ENCODE data around the gene SLC41A3.

DNA sequence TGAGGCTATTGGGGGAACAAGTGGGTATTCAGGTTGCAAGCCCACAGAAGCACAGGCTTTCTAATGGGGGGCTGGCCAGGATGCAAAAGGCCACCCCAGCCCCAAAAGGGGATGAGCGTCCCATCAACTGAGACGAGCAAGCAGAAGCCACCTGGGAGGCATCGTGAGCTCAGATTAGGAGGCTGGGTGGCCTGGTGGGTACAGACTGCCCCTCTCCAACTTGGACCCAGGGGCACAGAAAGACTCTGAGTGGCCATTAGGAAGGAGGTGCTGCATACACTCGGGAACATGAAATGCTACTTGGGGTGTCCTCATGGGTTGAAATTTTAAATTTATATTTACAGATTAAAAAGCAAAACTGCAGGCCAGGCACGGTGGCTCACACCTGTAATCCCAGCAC, 29.1 kb downstream of the SLC41A3 start:
- TF ChIP-seq, protein P1, sequence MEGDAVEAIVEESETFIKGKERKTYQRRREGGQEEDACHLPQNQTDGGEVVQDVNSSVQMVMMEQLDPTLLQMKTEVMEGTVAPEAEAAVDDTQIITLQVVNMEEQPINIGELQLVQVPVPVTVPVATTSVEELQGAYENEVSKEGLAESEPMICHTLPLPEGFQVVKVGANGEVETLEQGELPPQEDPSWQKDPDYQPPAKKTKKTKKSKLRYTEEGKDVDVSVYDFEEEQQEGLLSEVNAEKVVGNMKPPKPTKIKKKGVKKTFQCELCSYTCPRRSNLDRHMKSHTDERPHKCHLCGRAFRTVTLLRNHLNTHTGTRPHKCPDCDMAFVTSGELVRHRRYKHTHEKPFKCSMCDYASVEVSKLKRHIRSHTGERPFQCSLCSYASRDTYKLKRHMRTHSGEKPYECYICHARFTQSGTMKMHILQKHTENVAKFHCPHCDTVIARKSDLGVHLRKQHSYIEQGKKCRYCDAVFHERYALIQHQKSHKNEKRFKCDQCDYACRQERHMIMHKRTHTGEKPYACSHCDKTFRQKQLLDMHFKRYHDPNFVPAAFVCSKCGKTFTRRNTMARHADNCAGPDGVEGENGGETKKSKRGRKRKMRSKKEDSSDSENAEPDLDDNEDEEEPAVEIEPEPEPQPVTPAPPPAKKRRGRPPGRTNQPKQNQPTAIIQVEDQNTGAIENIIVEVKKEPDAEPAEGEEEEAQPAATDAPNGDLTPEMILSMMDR (IDR thresholded peaks at IDR 0.05), result no peak
- TF ChIP-seq POLR2A (IDR thresholded peaks at IDR 0.05), result no peak
